H1 (cell line): ENCODE data around the gene KIF2C. TPM values are rescaled to one million over a fixed set of nuclear protein-coding genes. Genes with fewer than 3 reads are reported as not detected.

Experiments used
- BACH1 ChIP-seq: IDR thresholded peaks from 2 replicates; pipeline ENCODE4 v1.6.1; 2012; ENCODE audit warnings: low read length, improper control_type of control experiment
- CREB1 ChIP-seq: IDR thresholded peaks from 2 replicates; pipeline ENCODE4 v1.6.1; 2012; ENCODE audit warnings: inconsistent platforms
- FOSL1 ChIP-seq: IDR thresholded peaks from 2 replicates; pipeline ENCODE4 v1.6.1; 2011; ENCODE audit warnings: mild to moderate bottlenecking, low read depth, low read length, moderate library complexity; ENCODE audit not compliant: insufficient read depth
- KDM1A ChIP-seq: fragments of 200-600, 300-600 bp; sonication (generic); IDR thresholded peaks from 2 replicates; pipeline ENCODE4 v1.7.1; 2016; ENCODE audit warnings: mild to moderate bottlenecking, low read length, borderline replicate concordance
- NANOG ChIP-seq: IDR thresholded peaks from 2 replicates; pipeline ENCODE4 v1.6.1; 2011; ENCODE audit warnings: low read length, low read depth, mild to moderate bottlenecking, inconsistent platforms; ENCODE audit not compliant: insufficient read depth, poor library complexity, severe bottlenecking
- PHF8 ChIP-seq: fragments of 200-600 bp; sonication (generic); conservative IDR thresholded peaks from 2 replicates; pipeline ENCODE4 v1.7.1; 2012; ENCODE audit warnings: low read depth, mild to moderate bottlenecking, inconsistent platforms, low read length, moderate library complexity
- SIX5 ChIP-seq: IDR thresholded peaks from 2 replicates; pipeline ENCODE4 v1.6.1; 2011; ENCODE audit warnings: mild to moderate bottlenecking, low read depth, low read length
- SP1 ChIP-seq: IDR thresholded peaks from 2 replicates; pipeline ENCODE4 v1.6.1; 2011; ENCODE audit warnings: low read depth, low read length
- TAF7 ChIP-seq: optimal IDR thresholded peaks from 2 replicates; pipeline ENCODE3; 2011; ENCODE audit warnings: low read depth, mild to moderate bottlenecking, inconsistent platforms, low read length, moderate library complexity, borderline replicate concordance
- TBP ChIP-seq: IDR thresholded peaks from 2 replicates; pipeline ENCODE4 v1.6.1; 2011; ENCODE audit warnings: low read depth, low read length, improper control_type of control experiment
- ZNF274 ChIP-seq: IDR thresholded peaks from 2 replicates; pipeline ENCODE4 v1.7.0; 2012; ENCODE audit warnings: low read length, borderline replicate concordance; ENCODE audit errors: extremely low read depth
- polyA plus RNA-seq, 7 experiments: library from polyadenylated mRNA; depleted of rRNA in 3 of 7; stranded (reverse) in 5 of 7; unstranded in 2 of 7; fragments of >200 nt in 5 of 7; fragments of 200-250 nt in 2 of 7; gene quantifications; 1 replicate in 5 of 7; 2 replicates in 1 of 7; 4 replicates in 1 of 7; pipeline versions ENCODE4 v1.2.1 to v1.2.3, GENCODE V29; 2011 to 2013; ENCODE audit warnings: missing spikeins in 2 of 7, mixed read lengths in 2 of 7
- total RNA-seq: library from RNA; stranded (reverse); fragmentation: NEBNext Ultra II Directional; extraction: Animal tissue kit (Norgen Biotek cat#: 25700); gene quantifications from 2 replicates; pipeline ENCODE4 v1.2.1, GENCODE V29; 2021
- TF ChIP-seq, protein P1 (sequence below): fragments of 300-600 bp; sonication (generic); IDR thresholded peaks from 2 replicates; pipeline ENCODE4 v1.7.1; 2012; ENCODE audit warnings: low read length, moderate library complexity, mild to moderate bottlenecking, inconsistent platforms; ENCODE audit not compliant: insufficient replicate concordance

KIF2C gene
- total and polyA plus RNA-seq, 2 of the 8 experiments (the other 6 are each of a cell fraction or from before 2014, with no cell fraction given): 41.8 to 68.1 TPM

- TF ChIP-seq, protein P1, sequence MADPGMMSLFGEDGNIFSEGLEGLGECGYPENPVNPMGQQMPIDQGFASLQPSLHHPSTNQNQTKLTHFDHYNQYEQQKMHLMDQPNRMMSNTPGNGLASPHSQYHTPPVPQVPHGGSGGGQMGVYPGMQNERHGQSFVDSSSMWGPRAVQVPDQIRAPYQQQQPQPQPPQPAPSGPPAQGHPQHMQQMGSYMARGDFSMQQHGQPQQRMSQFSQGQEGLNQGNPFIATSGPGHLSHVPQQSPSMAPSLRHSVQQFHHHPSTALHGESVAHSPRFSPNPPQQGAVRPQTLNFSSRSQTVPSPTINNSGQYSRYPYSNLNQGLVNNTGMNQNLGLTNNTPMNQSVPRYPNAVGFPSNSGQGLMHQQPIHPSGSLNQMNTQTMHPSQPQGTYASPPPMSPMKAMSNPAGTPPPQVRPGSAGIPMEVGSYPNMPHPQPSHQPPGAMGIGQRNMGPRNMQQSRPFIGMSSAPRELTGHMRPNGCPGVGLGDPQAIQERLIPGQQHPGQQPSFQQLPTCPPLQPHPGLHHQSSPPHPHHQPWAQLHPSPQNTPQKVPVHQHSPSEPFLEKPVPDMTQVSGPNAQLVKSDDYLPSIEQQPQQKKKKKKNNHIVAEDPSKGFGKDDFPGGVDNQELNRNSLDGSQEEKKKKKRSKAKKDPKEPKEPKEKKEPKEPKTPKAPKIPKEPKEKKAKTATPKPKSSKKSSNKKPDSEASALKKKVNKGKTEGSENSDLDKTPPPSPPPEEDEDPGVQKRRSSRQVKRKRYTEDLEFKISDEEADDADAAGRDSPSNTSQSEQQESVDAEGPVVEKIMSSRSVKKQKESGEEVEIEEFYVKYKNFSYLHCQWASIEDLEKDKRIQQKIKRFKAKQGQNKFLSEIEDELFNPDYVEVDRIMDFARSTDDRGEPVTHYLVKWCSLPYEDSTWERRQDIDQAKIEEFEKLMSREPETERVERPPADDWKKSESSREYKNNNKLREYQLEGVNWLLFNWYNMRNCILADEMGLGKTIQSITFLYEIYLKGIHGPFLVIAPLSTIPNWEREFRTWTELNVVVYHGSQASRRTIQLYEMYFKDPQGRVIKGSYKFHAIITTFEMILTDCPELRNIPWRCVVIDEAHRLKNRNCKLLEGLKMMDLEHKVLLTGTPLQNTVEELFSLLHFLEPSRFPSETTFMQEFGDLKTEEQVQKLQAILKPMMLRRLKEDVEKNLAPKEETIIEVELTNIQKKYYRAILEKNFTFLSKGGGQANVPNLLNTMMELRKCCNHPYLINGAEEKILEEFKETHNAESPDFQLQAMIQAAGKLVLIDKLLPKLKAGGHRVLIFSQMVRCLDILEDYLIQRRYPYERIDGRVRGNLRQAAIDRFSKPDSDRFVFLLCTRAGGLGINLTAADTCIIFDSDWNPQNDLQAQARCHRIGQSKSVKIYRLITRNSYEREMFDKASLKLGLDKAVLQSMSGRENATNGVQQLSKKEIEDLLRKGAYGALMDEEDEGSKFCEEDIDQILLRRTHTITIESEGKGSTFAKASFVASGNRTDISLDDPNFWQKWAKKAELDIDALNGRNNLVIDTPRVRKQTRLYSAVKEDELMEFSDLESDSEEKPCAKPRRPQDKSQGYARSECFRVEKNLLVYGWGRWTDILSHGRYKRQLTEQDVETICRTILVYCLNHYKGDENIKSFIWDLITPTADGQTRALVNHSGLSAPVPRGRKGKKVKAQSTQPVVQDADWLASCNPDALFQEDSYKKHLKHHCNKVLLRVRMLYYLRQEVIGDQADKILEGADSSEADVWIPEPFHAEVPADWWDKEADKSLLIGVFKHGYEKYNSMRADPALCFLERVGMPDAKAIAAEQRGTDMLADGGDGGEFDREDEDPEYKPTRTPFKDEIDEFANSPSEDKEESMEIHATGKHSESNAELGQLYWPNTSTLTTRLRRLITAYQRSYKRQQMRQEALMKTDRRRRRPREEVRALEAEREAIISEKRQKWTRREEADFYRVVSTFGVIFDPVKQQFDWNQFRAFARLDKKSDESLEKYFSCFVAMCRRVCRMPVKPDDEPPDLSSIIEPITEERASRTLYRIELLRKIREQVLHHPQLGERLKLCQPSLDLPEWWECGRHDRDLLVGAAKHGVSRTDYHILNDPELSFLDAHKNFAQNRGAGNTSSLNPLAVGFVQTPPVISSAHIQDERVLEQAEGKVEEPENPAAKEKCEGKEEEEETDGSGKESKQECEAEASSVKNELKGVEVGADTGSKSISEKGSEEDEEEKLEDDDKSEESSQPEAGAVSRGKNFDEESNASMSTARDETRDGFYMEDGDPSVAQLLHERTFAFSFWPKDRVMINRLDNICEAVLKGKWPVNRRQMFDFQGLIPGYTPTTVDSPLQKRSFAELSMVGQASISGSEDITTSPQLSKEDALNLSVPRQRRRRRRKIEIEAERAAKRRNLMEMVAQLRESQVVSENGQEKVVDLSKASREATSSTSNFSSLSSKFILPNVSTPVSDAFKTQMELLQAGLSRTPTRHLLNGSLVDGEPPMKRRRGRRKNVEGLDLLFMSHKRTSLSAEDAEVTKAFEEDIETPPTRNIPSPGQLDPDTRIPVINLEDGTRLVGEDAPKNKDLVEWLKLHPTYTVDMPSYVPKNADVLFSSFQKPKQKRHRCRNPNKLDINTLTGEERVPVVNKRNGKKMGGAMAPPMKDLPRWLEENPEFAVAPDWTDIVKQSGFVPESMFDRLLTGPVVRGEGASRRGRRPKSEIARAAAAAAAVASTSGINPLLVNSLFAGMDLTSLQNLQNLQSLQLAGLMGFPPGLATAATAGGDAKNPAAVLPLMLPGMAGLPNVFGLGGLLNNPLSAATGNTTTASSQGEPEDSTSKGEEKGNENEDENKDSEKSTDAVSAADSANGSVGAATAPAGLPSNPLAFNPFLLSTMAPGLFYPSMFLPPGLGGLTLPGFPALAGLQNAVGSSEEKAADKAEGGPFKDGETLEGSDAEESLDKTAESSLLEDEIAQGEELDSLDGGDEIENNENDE: no peak
- no peak for TF ChIP-seq SP1
- TF ChIP-seq NANOG: no peak
- TF ChIP-seq FOSL1: no peak
- TF ChIP-seq TAF7: no peak
- no peak for TF ChIP-seq KDM1A
- TF ChIP-seq SIX5: no peak
- TF ChIP-seq TBP: no peak
- TF ChIP-seq ZNF274: no peak
- no peak for TF ChIP-seq BACH1
- no peak for TF ChIP-seq PHF8
- no peak for TF ChIP-seq CREB1
- TF ChIP-seq, all 59 proteins: peak for 0
Observed at GRCh38 chr1:44733784-44734183, 5.9 kb upstream of the KIF2C start (continued).
